ENCODE measurements around the gene ASCL3. TPM values are rescaled to one million over a fixed set of nuclear protein-coding genes. Genes with fewer than 3 reads are reported as not detected.
A peak's percentile ranks its signal among the peaks of the same experiment; 100 is the strongest.
"Not testable (repeated sequence)": the region's sequence is repeated elsewhere in the genome, so short reads cannot be mapped to it uniquely, and the experiment has no call there.

Gene ASCL3, protein sequence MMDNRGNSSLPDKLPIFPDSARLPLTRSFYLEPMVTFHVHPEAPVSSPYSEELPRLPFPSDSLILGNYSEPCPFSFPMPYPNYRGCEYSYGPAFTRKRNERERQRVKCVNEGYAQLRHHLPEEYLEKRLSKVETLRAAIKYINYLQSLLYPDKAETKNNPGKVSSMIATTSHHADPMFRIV
- total RNA-seq (2014; rRNA removed; shearing (Covaris generic)), result not detected in 2 replicates

DNA sequence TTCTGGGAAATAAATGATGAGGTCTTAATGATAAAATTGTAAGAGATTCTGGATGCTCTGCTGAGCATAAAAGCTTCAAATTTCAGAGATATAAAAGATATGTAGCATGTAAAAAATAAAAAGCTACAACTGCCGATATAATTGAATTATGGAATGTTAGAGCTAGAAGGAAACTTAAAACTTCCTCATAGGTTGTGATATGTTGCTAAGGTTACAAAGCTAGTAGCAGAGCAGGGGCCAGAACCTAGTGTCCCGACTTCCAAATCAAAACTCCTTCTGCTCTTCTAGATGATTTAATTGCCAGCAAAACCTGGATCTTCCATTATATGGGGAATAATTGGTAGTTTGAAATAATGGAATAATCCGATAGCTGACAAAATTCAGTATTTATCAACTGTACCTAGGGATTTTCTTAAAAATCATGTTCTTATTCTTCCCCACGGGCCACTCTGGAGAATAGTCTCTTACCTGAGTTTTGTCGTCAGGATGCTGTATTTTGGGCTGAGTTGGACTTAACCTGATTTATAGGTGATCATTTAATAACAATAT, at the start of gene ASCL3:
TSS of gene ASCL3 (minus strand) at position 499 of the 549 bp plus-strand sequence. CDS start 4,855 bp downstream, outside the sequence.
- DNase-seq (ENCODE audit: low read depth), result no peak

DNA sequence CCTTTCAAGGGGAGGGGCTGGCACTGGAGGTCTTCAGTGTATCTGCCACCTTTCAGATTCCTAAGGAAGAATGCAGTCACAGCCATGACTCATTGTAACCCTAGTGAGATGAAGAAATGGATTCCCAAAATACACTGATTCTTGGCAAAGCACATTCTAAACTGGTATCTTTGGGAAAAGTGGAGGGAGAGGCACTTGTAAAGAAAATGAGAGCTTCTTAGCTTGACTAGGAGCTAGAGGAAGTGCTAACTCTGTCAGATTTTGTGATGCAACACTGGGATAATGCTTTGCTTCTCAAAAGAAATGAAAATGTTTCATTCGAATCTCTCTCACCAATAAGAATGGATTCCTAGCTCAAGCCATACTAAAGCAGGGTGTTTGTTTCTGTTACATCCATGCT, 46.6 kb upstream of the ASCL3 start:
- DNase-seq (ENCODE audit: low read depth), result peak; percentile 10

DNA sequence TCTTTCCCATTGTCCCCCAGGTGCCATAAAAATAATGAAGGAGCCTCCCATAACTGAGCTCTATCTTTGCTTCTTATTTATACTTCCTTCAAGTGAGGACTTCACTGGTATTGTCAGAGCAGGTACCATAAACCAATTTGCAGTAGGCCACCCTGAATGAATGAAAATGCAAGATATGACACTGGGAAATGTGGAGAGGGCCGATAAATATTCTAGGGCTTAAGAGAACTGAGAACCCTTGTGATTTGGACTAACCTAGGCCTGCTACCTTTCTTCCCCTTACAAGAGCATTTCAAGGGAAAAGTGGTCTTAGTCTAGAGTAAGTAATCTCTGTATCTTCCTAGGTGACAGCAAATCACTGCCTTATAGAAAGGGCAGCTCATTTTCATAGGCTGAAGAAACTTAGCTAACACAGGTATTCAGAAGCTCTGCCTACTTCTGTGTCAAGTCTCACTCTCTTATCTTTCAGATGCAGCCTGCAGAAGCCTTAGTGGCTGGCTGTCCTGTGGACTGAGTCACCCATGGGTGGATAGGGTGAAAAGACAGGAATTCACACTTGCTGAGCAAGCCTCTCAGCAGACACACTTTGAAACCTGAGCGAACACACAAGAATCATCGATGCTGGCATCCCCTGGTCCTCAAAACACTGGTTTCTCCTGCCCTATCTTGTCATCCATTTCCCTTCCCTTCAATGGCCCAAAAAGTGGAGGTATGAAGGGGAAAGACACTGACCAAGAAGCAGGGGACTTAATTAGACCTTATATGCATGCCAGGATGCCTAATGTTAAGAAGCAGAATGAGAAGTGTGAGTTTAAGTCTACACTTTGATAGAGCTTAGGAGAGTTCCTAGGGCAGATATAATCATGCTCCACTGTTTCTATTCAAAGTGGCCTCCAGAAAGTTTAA, 45.8 kb upstream of the ASCL3 start:
- peak; percentile 26 for DNase-seq (ENCODE audit: low read depth)

- no peak for DNase-seq (ENCODE audit: low read depth)
Observed at GRCh38 chr11:8987446-8987845, 44.6 kb upstream of the ASCL3 start.

DNA sequence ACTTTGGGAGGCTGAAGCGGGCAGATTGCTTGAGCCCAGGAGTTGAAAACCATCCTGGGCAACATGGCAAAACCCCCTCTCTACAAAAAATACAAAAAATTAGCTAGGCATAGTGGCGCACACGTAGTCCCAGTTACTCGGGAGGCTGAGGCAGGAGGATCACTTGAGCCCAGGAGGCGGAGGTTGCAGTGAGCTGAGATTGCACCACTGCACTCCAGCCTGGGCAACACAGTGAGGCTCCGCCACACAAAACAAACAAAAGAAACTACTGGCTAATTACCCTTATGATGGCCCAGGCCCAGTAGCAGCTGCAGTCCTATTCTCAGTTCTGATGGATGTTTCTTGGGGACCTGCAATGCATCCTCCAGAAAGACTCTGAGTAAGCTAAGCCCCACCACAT, 44.0 kb upstream of the ASCL3 start:
- not testable (repeated sequence) for DNase-seq (ENCODE audit: low read depth)

GRCh38 chr11:8985462-8985861, 42.6 kb upstream of the ASCL3 start:
- no peak for DNase-seq (ENCODE audit: low read depth)

- no peak for DNase-seq (ENCODE audit: low read depth)
Observed at GRCh38 chr11:8983552-8983951, 40.7 kb upstream of the ASCL3 start.

DNA sequence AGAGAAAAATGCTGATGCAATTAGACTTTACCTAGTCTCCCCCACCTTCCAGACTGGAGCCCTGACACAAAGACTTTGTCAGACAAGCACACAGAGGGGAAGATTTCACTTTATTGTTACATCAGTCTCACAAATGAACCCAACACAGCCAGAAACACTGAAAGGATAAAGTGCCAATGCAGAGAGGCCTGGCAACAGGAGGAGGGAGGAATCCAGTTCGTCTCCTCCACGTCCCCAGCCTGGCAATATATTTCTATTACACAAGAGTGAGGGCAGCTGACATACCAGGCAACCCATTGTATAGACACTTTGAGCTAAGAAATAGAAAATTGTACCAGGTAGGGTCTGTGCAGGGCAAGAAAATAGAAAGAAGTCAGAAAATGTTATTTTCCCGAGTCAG, 37.7 kb upstream of the ASCL3 start:
- no peak for DNase-seq (ENCODE audit: low read depth)

GRCh38 chr11:8979365-8979764, 36.5 kb upstream of the ASCL3 start:
- DNase-seq (ENCODE audit: low read depth), result not testable (repeated sequence)

GRCh38 chr11:8973121-8973520, 30.3 kb upstream of the ASCL3 start:
- DNase-seq (ENCODE audit: low read depth), result no peak

GRCh38 chr11:8971924-8972316, 29.1 kb upstream of the ASCL3 start:
- no peak for DNase-seq (ENCODE audit: low read depth)

GRCh38 chr11:8971196-8971923, 28.5 kb upstream of the ASCL3 start:
- no peak for DNase-seq (ENCODE audit: low read depth)

DNA sequence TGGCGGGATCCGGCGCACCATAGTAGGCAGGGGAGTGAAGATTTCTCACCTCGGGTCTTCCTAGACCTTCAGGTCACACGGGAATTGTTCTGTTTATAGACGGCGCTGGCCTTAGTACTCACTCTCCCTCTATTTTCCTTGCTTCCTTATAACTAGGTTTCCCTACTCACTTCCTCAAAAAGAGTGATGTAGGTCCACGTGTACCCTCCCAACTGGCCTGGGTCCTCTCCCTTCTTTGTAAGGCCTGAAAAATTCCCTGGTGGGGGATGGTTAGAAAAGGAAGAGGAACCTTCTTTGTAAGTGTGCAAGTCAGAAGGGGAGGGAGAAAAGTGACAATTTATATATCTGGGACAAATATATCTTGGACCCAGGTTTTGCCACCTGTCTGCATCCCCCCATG, 24.4 kb upstream of the ASCL3 start:
- no peak for DNase-seq (ENCODE audit: low read depth)

GRCh38 chr11:8964324-8965320, 21.8 kb upstream of the ASCL3 start, which contains the start of gene TMEM9B:
Gene TMEM9B (minus strand): TSS chr11:8964442. CDS start chr11:8964313, 129 bp downstream.
- DNase-seq (ENCODE audit: low read depth), result peak; percentile 92

- peak; percentile 82 for DNase-seq (ENCODE audit: low read depth)
Observed at GRCh38 chr11:8963569-8964323, 20.9 kb upstream of the ASCL3 start.

- DNase-seq (ENCODE audit: low read depth), result no peak
Observed at GRCh38 chr11:8962841-8963240, 20.0 kb upstream of the ASCL3 start.

DNA sequence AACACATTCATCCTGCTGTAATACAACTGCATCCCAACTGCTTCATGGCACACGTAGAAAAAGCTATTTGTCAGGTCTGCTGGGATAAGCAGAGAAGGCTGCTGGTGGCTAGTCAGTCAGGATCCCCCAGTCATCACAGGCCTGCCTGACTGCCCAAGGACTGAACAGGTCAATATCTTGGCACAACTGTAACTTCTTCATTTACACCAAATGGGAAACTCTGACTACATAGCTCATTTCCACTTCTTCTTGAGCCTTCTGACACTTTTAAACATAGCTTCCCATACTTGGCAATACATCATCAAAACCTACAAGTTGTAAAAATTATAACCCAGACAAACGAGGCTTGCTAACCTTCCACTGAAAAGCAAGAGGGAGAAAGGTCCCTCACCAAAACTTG, 18.6 kb upstream of the ASCL3 start:
- no peak for DNase-seq (ENCODE audit: low read depth)

DNA sequence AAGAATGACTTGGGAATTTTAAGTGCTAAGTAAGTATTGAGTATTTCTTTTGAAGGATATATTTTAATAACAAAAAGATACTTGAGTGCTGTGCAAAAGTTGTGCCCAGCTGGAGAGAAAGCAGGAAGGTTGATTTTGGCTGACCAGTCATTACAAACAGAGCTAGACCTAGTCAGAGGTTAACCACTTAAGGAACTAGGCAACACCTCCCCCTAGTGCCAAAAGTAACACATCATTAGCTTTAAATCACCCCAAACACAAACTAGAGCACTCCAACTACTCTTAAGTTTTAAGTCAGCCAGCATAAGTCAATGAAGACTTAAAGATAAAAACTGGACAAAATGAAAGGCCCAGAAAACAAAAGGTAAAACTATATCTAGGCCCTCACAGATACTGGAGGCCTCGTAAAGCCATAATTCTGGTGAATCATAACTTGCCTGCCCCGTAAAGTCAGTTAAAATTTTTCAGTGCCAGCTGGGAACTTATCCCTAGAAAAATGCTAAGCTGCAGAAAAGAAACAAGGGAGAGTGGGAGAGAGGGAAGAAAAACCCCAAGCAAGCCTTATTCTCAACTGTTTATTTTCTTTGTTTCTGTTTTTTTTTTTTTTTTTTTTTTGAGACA, 16.8 kb upstream of the ASCL3 start:
- DNase-seq (ENCODE audit: low read depth), result peak; percentile 69

- no peak for DNase-seq (ENCODE audit: low read depth)
Observed at GRCh38 chr11:8956860-8957259, 14.0 kb upstream of the ASCL3 start.

- DNase-seq (ENCODE audit: low read depth), result no peak
Observed at GRCh38 chr11:8948886-8949285, 6.1 kb upstream of the ASCL3 start.
